Measurements from ENCODE around the gene LAMTOR5.
"Not testable (repeated sequence)": the region's sequence is repeated elsewhere in the genome, so short reads cannot be mapped to it uniquely, and the experiment has no call there.

LAMTOR5 gene

DNA sequence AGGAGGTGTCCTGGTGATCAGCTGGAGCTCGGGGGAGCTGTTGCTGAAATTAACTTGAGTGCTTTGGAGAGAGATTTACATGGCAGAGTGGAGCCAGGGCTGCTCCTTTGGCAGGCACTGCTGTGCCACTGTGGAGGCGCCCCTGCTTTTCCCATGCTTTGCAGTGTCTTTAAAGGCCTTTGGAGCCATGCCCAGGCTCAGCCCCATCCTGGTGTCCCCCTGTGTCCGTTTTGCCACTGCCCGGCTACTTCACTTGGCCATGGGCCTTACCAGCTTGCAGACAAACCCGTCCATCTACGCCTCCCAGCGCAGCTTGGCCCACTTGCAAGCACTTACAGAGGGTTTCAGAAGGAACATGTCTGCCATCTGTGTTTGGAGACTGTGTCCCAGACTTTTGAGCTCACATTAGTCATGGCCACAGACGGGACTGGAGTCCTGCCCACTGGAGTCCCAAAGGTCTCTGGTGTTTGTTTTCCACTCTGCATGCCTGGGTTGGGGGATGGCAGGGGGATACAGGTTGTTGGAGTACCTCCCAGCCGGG lies 18.2 kb upstream of the LAMTOR5 start:
- DNase-seq, result no peak

DNA sequence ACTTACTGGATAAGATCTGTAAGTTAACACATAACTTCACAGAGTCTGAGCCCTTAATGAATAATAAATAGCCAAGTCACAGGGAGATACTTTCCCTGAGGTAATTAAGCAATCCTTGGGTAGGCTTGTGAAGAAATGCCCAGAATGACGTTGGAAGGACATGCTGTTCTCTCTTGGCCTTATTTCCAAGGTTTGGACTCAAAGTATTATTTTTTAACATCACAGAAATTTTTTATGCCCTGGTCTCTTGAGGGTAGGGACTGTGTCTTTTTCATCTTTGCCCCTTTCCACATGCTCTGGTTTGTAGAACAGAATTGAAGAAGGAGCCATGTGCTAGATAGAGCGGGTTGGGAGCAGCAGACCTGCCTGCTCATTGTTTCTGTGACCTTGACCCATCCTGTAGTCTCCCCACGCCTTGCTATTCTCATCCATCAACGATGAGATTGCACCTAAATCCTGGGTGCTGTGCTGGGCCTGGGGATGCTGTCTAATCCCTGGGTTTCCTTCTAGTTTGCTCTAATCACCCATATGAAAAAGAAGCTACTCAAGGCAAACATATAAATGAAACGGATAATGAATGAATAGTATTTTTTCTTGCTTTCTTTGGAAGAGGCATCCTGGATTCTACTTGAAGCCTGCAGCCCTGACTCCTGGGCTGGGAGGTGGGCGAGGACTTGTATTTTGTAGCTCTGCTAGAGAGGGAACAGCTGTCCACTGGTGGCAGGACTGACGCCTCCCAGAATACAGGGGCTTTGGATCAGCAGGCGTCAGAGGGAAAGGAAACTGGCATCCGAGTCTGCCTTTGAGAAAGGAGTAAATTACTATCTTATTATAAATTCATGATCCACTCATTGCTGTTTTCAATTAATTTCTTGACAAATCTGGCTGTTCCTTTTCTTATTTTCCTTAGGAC lies 17.5 kb upstream of the LAMTOR5 start:
- DNase-seq, result no peak

DNA sequence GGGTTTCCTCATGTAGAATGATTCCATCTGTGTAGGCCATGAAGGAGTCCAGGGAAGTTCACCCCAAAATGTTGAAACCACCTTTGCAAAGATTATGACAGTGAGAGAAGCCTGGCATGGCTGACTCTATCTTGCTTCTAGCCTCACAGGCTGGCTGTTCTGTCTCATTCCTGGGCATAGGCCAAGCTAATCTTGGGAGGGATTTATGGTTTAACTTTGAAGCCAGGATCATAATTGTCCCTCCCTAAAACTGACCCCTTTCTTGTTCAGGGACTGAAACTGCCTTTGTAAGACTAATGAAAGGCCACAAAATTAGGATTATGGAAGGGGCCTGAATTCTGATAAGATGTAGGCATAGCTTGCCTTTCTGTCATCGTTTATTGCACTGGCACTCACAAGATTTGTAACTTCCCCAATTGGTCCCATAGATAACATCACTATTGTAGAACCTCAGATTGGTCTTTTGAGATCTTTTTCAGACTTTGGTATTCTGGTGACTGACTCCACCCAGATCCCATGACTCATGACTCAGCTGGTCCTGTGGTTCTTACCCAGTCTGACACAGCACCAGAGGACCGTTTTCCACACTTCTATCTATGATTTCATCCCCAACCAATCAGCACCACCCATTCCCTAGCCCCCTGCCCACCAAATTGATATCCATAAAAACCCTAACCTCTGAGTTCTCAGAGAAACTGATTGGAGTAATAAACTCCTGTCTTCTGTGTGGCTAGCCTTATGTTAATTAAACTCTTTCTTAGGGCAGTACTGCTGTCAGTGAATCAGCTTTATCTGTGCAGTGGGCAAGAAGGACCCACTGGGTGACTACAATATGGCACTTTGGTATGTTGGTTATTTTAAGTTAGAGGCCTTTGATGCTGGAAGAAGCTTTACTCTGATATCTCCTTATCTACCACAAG lies 13.6 kb upstream of the LAMTOR5 start:
- DNase-seq, result no peak

DNA sequence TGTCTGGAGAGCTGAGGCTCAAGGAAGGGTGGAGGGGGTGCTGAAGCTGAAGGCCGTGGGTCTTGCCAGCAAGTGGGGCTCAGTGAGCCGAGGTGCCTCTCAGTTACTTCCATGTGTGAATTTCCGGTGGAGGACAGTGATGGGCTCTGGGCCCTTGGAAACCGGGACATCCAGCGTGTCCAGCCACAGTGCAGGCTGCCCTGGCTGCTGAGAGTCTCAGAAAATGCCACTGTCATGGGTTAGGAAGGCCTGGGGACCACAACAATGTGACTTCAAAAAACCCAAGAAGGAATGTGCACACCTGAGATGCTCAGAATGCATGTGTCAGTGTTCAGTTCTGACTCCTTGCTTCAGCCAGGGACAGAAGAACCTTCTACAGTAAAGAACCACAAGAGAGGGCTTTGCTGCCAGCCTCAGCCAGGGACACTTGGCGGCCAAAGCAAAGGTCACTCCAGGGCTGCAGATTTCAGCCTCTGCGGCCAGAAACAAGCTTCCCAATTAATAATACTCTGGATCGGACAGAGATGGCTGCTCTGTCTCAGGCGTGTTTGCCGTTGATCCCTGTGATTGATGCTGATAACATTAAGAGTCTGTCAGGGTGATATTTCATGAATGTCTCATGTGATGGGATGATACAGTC lies 12.6 kb upstream of the LAMTOR5 start:
- no peak for DNase-seq

DNA sequence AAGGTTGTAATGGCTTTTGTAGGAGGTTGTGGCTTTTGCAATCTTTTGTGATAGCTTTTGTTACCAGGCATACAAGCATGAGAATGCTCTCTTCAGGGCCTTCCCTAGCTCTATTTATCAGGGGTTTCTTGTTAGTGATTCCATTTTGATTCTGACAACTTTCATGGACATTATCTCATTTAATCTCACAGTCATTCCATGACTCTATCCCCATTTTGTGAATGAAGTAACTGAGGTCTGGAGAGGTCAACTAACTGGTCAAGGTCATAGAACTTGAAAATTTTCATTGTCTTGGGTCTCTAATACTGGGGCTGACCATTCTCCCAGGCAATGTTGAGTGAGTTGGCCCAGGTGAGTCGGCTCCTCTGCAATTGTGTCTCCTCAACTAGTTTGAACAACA lies 11.2 kb upstream of the LAMTOR5 start:
- DNase-seq, result no peak

DNA sequence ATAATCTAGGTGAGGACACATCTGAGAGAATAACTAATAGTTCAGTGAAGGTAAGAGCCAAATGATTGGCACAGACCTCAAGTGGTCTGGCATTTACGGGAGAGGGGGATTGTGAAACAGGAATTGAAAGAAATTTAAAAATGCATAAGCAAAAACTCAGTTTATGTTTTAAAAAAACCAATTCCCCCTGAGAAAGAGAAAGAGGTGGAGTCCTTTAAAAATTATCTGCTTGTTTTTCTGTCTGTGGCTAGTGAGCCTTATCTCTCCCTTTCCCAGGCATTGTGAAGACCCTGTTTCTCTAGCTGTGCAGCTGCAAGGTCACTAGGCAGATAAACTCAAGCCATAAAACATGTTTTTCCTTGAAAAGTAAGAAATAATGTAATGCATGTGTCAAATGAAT lies 5.6 kb upstream of the LAMTOR5 start:
- DNase-seq, result not testable (repeated sequence)

DNA sequence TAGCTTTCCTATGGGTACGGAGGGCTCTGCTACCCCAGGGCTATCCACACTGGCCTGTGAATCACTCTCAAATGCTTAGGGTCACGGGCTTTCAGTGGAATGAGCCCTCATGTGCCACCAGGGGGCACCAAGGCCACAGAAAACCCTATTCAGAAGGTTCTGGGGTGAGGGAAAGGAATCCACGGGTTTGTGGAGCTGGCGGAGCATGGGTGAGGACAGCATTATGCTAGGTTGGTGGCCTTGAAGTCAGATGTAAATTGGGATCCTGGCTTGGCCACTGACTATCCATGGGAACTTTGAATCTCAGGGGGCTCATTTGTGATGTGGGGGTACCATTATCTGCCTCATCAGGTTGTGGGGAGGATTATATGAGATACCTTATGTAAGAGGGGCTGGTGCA lies 5.1 kb upstream of the LAMTOR5 start:
- no peak for DNase-seq

DNA sequence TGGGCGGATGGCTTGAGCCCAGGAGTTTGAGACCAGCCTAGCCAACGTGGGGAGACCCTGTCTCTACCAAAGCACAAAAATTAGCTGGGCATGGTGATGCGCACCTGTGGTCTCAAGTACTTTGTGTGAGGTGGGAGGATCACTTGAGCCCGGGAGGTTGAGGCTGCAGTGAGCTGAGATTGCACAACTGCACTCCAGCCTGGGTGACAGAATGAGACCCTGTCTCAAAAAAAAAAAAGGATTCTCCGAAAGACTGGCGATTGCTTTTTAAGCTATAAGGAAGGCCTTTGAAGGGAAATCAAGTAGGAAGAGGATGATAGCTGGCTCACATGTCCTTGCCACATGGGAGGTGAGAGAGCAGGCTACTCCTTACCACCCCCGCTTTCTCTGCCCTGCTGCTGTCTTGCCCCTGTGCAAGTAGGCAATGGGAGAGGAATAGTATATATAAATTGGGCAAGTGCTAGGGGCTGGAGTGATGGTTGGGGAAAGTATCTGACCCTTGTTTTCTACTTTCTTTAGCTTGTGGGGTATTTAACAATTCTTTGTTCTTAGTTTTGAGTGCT lies 3.8 kb upstream of the LAMTOR5 start:
- DNase-seq, result no peak

DNA sequence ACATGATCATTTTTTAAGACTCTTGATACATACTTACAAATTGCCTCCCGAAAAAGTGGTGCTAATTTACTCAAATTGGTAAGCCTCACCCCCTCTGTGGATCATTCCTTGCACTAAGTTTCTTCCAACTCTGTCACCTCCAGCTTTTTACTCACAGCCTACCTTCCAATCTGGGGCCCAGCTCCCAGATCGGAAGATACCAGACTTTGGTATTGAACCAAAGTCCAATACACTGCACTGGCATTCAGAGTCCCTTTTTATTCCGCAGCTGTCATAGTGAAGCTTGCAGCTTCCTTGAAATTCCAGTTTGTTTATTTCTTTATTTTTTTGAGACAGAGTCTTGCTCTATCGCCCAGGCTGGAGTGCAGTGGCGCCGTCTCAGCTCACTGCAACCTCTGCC lies 1.8 kb upstream of the LAMTOR5 start:
- DNase-seq, result no peak

DNA sequence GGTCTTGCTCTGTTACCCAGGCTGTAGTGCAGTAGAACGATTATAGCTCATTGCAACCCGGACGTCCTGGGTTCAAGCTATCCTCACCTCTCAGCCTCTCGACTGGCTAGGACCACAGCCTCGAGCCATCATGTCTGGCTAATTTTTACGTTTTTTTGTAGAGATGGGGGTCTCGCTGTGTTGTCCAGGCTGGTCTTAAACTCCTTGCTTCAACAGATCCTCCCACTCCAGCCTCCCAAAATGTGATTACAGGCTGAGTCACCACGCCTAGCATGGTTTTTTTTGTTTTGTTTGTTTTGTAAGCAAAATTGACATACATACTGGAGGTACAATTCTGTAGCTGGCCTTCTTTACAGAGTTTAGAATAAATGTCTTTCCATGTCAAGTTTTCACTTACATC lies 994 bp upstream of the LAMTOR5 start:
- no peak for DNase-seq

DNA sequence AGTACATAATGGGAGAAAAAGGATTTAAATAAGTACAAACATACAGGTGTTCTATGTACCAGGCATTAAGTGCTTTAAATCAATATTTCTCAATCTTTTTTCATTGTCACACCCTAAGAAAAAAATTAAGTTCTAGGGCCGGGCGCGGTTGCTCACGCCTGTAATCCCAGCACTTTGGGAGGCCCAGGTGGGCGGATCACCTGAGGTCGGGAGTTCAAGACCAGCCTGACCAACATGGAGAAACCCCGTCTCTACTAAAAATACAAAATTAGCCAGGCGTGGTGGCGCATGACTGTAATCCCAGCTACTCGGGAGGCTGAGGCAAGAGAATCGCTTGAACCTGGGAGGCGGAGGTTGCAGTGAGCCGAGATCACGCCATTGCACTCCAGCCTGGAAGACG lies 1.1 kb downstream of the LAMTOR5 start:
- DNase-seq, result not testable (repeated sequence)

DNA sequence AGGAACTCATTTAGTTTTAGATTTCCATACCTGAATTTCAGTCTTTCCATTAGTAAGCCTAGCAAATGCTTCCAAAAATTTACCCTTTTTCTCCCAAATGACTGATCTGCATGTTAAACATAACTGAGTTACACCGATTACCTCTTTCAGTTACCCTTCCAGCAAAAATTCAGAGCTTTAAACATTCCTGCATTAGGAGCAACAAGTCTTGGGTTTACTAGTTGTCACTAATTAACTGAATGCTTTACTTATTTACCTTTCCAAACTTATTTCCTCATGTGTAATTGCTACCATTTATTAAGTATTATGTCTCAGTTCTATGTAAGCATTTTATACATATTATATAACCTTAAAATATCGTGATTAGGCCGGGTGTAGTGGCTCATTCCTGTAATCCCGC lies 3.1 kb downstream of the LAMTOR5 start:
- no peak for DNase-seq

DNA sequence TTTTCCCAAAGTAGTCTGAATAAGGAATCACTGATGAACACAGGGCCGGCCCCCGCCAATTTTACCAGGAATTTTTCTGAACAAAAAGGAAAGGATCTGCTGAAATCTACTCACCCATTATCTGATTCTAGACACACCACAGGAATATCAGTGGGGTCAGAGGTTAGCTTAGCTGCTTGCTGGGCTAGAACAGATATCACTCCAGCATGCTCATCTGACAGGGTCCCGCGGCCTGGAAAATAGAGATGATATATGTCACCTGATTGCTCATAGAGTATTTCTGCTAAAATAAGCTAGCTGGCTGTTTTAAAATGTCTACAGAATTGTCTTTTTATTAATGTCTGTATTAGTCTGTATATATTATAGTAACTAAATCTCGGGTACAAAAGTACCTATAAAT lies 3.7 kb downstream of the LAMTOR5 start:
- DNase-seq, result no peak

DNA sequence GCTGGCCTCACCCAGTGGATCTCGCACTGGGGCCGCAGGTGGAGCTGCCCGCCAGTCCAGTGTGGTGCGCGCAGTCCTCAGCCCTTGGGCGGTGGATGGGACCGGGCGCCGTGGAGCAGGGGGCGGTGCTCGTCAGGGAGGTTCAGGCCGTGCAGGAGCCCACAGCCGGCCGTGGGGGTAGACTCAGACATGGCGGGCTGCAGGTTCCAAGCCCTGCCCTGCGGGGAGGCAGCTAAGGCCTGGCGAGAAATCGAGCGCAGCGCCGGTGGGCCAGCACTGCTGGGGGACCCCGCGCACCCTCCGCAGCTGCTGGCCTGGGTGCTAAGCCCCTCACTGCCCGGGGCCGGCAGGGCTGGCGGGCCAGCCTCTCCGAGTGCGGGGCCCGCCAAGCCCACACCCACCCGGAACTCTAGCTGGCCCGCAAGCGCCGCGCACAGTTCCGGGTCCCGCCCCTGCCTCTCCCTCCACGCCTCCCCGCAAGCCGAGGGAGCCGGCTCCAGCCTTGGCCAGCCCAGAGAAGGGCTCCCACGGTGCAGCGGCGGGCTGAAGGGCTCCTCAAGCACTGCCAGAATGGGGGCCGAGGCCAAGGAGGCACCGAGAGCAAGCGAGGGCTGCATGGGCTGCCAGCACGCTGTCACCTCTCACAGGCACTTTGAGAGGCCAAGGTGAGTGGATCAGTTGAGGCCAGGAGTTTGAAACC lies 11.1 kb downstream of the LAMTOR5 start:
- DNase-seq, result not testable (repeated sequence)

DNA sequence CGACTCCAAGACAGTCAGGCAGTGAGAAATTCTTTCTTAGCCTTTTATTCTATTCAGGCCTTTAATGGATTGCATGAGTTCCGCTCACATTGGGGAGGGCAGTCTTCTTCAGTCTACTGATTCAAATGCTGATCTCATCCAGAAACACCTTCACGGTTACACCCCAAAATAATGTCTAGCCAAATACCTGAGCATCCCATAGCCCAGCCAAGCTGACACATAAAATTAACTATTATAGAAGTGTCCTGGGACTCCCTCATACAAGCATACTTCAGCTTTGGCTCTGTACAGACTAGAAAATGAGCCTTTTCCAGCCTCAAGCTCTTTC lies 13.0 kb downstream of the LAMTOR5 start:
- no peak for DNase-seq

DNA sequence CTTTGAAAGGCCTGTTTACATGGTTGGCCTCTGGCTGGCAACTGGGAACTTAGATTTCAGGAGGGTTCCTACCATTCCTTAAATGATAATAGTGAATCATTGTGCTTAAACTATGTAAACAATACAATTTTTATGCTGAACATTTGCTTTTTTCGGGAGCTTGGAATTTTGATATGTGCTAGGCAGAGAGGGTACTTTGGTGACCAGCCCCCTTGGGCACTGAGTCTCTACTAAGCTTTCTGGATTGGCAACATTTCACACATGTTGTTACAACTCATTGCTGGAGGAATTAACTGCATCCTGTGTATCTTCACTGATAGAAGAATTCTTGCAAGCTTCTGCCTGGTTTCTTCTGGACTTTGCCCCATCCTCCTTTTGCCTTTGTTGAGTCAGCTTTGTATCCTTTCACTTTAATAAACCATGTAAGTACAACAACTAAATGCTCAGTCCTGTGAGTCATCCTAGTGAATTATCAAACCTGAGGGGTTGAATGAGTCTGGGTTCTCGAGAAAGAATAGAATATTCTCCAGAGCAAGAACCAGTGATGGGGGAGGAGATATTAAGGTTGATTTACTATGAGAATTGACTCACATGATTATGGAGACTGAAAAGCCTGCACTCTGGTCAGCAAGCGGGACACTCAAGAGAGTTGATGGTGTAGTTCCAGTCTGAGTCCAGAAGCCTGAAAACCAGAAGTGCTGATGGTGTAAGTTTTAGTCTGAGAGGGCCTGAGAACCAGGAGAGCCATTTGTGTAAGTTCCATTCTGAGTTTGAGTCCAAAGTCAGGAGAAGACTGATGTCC lies 13.6 kb downstream of the LAMTOR5 start:
- DNase-seq, result no peak

DNA sequence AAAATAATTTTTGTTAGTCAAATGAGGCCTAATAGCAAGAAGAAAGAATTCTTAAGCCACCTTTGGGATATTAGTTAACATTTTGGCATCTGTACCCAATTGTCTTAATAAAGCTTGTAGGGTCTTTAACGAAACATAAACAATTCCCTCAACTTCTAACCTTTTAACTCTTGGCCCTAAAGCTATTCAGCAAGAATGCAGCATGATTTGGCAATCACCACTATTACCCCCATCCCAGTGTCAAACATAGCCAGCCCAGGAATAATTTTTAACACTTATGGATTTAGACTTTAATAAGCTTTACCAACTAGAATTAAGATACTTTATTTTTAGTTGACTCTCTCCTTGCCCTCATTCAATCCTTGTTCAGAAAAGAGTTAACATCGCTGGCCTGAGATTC lies 14.2 kb downstream of the LAMTOR5 start:
- no peak for DNase-seq

DNA sequence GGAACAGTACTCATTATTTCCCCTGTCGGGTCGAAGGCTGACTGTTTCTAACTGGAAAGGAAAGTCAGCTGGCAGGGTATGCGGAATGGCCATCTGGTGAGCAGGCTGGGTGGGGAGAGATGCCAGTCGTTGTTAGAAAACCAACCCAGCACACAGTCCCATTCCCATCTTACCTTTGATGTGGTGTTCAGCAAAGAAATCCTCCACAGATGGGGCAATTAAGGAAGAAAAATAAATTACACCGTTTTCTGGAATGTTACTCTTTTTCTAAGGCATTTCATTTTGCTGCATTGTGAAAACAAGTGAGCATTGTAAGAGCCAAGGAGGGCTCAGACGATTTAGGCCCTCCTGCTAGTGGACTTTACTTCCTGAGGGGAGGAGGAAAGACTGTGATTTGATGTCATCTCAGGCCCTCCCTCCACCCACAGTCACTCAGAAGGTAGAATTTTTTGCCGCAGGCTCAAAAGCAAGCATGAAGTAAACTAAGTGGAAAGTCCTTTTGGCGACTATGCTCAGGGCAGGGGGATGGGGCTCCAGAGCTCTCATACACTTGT lies 16.7 kb downstream of the LAMTOR5 start, which contains the start of gene SLC16A4:
Gene SLC16A4 (minus strand): TSS at position 335 of the 554 bp plus-strand sequence. CDS start 1,703 bp downstream, outside the sequence.
- DNase-seq, result no peak

DNA sequence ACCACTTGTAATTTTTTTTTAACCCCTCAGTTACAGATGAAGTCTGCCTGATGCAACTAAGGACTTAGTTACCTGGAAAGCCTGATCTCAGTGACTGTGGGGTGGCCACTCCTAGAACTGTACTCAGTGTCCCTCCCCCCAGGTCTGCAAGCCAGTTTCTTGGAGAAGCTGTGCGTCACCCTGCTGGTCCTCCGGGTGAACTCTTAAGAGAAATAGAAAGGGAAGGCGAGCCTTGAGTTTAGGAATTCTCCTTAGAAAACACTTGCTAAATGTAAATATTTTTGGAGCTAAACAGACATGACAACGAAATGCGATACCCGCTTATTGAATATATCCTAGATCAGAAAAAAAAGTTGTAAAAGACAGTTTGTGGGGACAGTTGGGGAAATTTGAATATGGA lies 17.4 kb downstream of the LAMTOR5 start:
- no peak for DNase-seq

DNA sequence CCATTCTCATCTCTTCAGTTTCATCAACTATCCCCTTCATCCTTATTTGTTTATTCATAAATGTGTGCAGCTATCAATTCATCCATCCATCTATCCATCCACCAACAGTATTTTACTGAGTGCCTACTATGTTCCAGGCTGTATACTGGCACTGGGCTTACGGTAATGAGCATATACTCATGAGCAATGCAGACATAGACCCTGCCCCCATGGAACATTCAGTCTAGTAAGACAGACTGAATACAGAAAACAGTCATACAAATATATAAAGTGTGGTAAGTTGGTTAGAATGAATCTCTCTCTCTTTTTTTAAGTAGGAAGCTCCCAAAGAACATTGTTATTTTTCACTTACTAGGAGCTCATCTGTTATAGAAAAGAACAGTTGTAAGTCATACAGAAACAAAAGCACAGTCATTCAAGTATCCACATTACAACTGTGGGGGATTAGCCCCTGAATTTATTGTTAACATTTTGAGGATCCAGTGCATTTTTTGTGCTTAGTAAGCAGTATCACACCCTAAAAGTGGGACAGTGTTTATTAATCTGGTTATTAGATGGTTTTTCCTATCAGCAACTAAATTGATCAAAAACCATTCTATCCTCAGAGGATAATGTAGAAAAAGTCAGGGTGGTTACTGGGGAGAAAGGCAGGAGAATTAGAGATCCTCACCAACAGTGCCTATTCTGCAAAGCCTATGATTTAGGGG lies 20.3 kb downstream of the LAMTOR5 start:
- DNase-seq, result no peak
